K562 (cell line): ENCODE results near the gene ZC3H11A. TPM values are rescaled to one million over a fixed set of nuclear protein-coding genes. Genes with fewer than 3 reads are reported as not detected.
A peak's percentile ranks its signal among the peaks of the same experiment; 100 is the strongest.
"Not testable (repeated sequence)": the region's sequence is repeated elsewhere in the genome, so short reads cannot be mapped to it uniquely, and the experiment has no call there.

ENCODE experiments used
- ATF1 ChIP-seq, 2 experiments: fragments of 450-650 bp in 1 of 2; IDR thresholded peaks; 2 replicates each; pipeline ENCODE4 v1.6.1; 2016; ENCODE audit warnings: missing compliant biosample characterization in 1 of 2, missing genetic modification characterization in 1 of 2
- ATF7 ChIP-seq: fragments of 450-650 bp; IDR thresholded peaks from 2 replicates; pipeline ENCODE4 v1.7.1; 2014; ENCODE audit warnings: mild to moderate bottlenecking, moderate library complexity
- CREB3 ChIP-seq: fragments of 450-650 bp; conservative IDR thresholded peaks from 2 replicates; pipeline ENCODE4 v1.6.1; 2016; ENCODE audit warnings: missing genetic modification characterization, low read depth, mild to moderate bottlenecking, missing compliant biosample characterization, moderate library complexity
- ELF2 ChIP-seq: fragments of 250-450 bp; sonication (Bioruptor Pico); IDR thresholded peaks from 2 replicates; pipeline ENCODE4 v1.5.0; 2021; ENCODE audit warnings: mild to moderate bottlenecking
- ELF4 ChIP-seq: fragments of 450-650 bp; formaldehyde crosslinking; IDR thresholded peaks from 2 replicates; pipeline ENCODE4 v1.4.0; 2022; ENCODE audit warnings: missing genetic modification characterization
- ETS2 ChIP-seq: IDR thresholded peaks from 2 replicates; pipeline ENCODE4 v1.6.1; 2016; ENCODE audit warnings: borderline replicate concordance, missing genetic modification characterization, mild to moderate bottlenecking, moderate library complexity, missing compliant biosample characterization; ENCODE audit not compliant: poor library complexity, severe bottlenecking
- HEY1 ChIP-seq: fragments of 250-450 bp; sonication (Bioruptor Pico); IDR thresholded peaks from 2 replicates; pipeline ENCODE4 v1.5.0; 2020; ENCODE audit warnings: mild to moderate bottlenecking, moderate library complexity, borderline replicate concordance
- HIVEP1 ChIP-seq: fragments of 250-450 bp; sonication (Bioruptor Pico); IDR thresholded peaks from 2 replicates; pipeline ENCODE4 v1.4.0; 2020; ENCODE audit warnings: mild to moderate bottlenecking
- NR2C2 ChIP-seq, 2 experiments: fragments of 200-800 bp in 1 of 2; sonication (Bioruptor generic) in 1 of 2; sonication (generic) in 1 of 2; formaldehyde crosslinking in 1 of 2; IDR thresholded peaks; 2 replicates each; pipeline versions ENCODE4 v1.6.1 to v1.8.0; 2016 to 2022; ENCODE audit warnings: mild to moderate bottlenecking in 1 of 2, missing compliant biosample characterization in 1 of 2, missing genetic modification characterization in 1 of 2, missing genetic modification reagents in 1 of 2
- OTX1 ChIP-seq: fragments of 450-650 bp; formaldehyde crosslinking; IDR thresholded peaks from 2 replicates; pipeline ENCODE4 v1.4.0; 2022; ENCODE audit warnings: mild to moderate bottlenecking
- TCFL5 ChIP-seq: fragments of 250-450 bp; sonication (Bioruptor Pico); conservative IDR thresholded peaks from 2 replicates; pipeline ENCODE4 v1.6.1; 2021; ENCODE audit warnings: mild to moderate bottlenecking, moderate library complexity, matching md5 sums
- TEAD1 ChIP-seq, 2 experiments: fragments of 450-650 bp in 1 of 2; sonication (generic) in 1 of 2; formaldehyde crosslinking; IDR thresholded peaks; 2 replicates each; pipeline versions ENCODE4 v1.4.0 to v1.8.0; 2020 to 2022; ENCODE audit warnings: mild to moderate bottlenecking in 2 of 2, missing genetic modification reagents in 1 of 2
- ZBTB12 ChIP-seq: fragments of 250-450 bp; sonication (Bioruptor Pico); IDR thresholded peaks from 2 replicates; pipeline ENCODE4 v1.4.0; 2020
- ZNF134 ChIP-seq: fragments of 250-450 bp; sonication (Bioruptor Pico); conservative IDR thresholded peaks from 2 replicates; pipeline ENCODE4 v1.4.0; 2020
- ZNF165 ChIP-seq: fragments of 250-450 bp; sonication (Bioruptor Pico); IDR thresholded peaks from 2 replicates; pipeline ENCODE4 v1.4.0; 2020; ENCODE audit warnings: borderline replicate concordance
- ZNF354B ChIP-seq: fragments of 250-450 bp; sonication (Bioruptor Pico); IDR thresholded peaks from 2 replicates; pipeline ENCODE4 v1.4.0; 2020
- ZNF589 ChIP-seq: fragments of 200-800 bp; sonication (Bioruptor generic); IDR thresholded peaks from 2 replicates; pipeline ENCODE4 v1.6.1; 2016; ENCODE audit warnings: low read depth, missing genetic modification characterization, missing compliant biosample characterization
- ZNF76 ChIP-seq: fragments of 250-450 bp; sonication (Bioruptor Pico); IDR thresholded peaks from 2 replicates; pipeline ENCODE4 v1.4.0; 2020; ENCODE audit warnings: mild to moderate bottlenecking, moderate library complexity, borderline replicate concordance
- ZNF79 ChIP-seq: fragments of 250-450 bp; sonication (Bioruptor Pico); IDR thresholded peaks from 2 replicates; pipeline ENCODE4 v1.4.0; 2020; ENCODE audit warnings: low read depth, mild to moderate bottlenecking, moderate library complexity
- polyA plus RNA-seq, 8 experiments: library from polyadenylated mRNA; depleted of rRNA in 4 of 8; stranded (reverse) in 5 of 8; unstranded in 3 of 8; fragments of >200 nt; fragmentation: Nextera tagmentation in 2 of 8; fragmentation: Illumina TruSeq in 1 of 8; extraction: Ambion mirVana in 2 of 8; extraction: Trizol in 1 of 8; gene quantifications; 2 replicates each; pipeline versions ENCODE4 v1.2.1 to v1.2.3, GENCODE V29; 2011 to 2014; ENCODE audit warnings: inconsistent platforms in 1 of 8, missing spikeins in 1 of 8
- total RNA-seq, 7 experiments: library from RNA; depleted of rRNA in 6 of 7; stranded (reverse); fragments of >200 nt in 6 of 7; fragmentation: Illumina TruSeq in 2 of 7; extraction: Trizol in 2 of 7; gene quantifications; 2 replicates each; pipeline versions ENCODE4 v1.2.1 to v1.2.3, GENCODE V29; 2011 to 2021; ENCODE audit warnings: low replicate concordance in 1 of 7
- TF ChIP-seq, protein P1 (sequence below): sonication (generic); IDR thresholded peaks from 2 replicates; pipeline ENCODE4 v1.6.1; 2016
- TF ChIP-seq, protein P2 (sequence below): fragments of 250-450 bp; sonication (Bioruptor Pico); IDR thresholded peaks from 2 replicates; pipeline ENCODE4 v1.8.0; 2022; ENCODE audit warnings: moderate library complexity, mild to moderate bottlenecking, inconsistent platforms

Gene ZC3H11A
- total and polyA plus RNA-seq, 9 of the 15 experiments (the other 6 are each of a cell fraction or from before 2014, with no cell fraction given): 34.2 to 137 (median 102) TPM

GRCh38 chr1:203758749-203759148 lies 36.7 kb upstream of the ZC3H11A start (continued):
- TF ChIP-seq ZNF79 (CRISPR knock-in tag) (peak; percentile 84), ETS2 (peak; percentile 30), ZNF589 (CRISPR knock-in tag) (0 out of 2 replicates have a peak, but pooled peaks have one; percentile 34), ZNF354B (peak; percentile 57; the same call in 1 of the 2 replicates), ZBTB12 (CRISPR knock-in tag) (peak; percentile 52; the same call in 1 of the 2 replicates), ATF7 (peak; percentile 25; the same call in 1 of the 2 replicates), OTX1 (peak; percentile 46; the same call in 1 of the 2 replicates), ZNF165 (CRISPR knock-in tag) (peak; percentile 81; the same call in 1 of the 2 replicates), HEY1 (CRISPR knock-in tag) (peak; percentile 21; the same call in 1 of the 2 replicates), ZNF134 (CRISPR knock-in tag) (0 out of 2 replicates have a peak, but pooled peaks have one; percentile 12), TCFL5 (peak; percentile 88), CREB3 (tag) (peak; percentile 90), ATF1 (tag; IDR thresholded peaks at IDR 0.05) (peak; percentile 67), ELF2 (peak; percentile 29; the same call in 1 of the 2 replicates), TEAD1 (CRISPR knock-in tag; IDR thresholded peaks at IDR 0.05) (peak in 1 of 2 experiments; percentile 86; a peak in 2 of 4 replicates), ZNF76 (peak; percentile 24; the same call in 1 of the 2 replicates), NR2C2 (tag; IDR thresholded peaks at IDR 0.05) (peak; percentile 17; the same call in 1 of the 2 replicates), ELF4 (CRISPR knock-in tag) (0 out of 2 replicates have a peak, but pooled peaks have one; percentile 26), HIVEP1 (CRISPR knock-in tag) (peak; percentile 90; the same call in 1 of the 2 replicates)
- TF ChIP-seq, protein P1, sequence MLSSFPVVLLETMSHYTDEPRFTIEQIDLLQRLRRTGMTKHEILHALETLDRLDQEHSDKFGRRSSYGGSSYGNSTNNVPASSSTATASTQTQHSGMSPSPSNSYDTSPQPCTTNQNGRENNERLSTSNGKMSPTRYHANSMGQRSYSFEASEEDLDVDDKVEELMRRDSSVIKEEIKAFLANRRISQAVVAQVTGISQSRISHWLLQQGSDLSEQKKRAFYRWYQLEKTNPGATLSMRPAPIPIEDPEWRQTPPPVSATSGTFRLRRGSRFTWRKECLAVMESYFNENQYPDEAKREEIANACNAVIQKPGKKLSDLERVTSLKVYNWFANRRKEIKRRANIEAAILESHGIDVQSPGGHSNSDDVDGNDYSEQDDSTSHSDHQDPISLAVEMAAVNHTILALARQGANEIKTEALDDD: peak; percentile 56; the same call in 1 of the 2 replicates
- not testable (repeated sequence) for TF ChIP-seq ATF1, NR2C2 (CRISPR knock-in tag; IDR thresholded peaks at IDR 0.05)
- TF ChIP-seq, protein P2, sequence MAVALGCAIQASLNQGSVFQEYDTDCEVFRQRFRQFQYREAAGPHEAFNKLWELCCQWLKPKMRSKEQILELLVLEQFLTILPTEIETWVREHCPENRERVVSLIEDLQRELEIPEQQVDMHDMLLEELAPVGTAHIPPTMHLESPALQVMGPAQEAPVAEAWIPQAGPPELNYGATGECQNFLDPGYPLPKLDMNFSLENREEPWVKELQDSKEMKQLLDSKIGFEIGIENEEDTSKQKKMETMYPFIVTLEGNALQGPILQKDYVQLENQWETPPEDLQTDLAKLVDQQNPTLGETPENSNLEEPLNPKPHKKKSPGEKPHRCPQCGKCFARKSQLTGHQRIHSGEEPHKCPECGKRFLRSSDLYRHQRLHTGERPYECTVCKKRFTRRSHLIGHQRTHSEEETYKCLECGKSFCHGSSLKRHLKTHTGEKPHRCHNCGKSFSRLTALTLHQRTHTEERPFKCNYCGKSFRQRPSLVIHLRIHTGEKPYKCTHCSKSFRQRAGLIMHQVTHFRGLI (CRISPR knock-in tag): 0 out of 2 replicates have a peak, but pooled peaks have one; percentile 57
